GM19372 (cell line): ENCODE measurements around the gene SHISA2.

Source experiments
- ATAC-seq: cut with Tn5 transposase; IDR thresholded peaks from one replicate; pipeline ENCODE4 v1.9.1; 2021; ENCODE audit warnings: mild to moderate bottlenecking, low read depth, moderate library complexity; ENCODE audit not compliant: unreplicated experiment

SHISA2 gene

DNA sequence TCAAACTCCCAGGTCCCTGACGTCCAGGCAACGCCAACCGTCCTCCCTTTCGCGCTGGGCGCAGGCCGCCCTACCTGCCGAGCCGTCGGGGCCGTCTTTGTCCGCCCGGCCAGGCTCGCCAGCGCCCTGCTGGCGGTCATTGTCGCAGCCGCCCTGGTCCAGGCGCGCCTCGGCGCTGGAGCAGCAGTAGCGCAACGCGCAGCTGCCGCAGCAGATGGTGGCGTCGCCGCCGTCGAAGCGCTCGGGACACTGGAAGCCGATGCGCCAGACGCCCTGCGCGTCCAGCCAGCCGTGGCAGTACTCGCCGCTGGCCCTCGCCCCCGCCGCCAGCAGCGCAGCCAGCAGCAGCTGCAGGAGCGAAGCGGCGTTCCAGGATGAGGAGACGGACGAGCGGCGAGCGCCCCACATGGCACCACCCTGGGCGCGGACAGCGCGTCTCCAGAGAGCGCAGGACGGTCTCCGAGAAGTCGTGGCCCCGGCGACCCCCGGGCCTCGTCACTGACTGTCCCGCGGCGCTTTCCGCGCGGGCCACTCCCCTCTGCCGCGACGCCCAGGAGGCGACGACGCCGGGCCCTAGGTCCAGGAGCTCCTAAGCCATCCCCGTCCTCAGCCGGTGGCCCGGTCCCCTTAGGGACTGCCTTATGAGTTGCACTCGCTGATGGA lies 1.1 kb downstream of the SHISA2 start:
- ATAC-seq, result no peak

- no peak for ATAC-seq
Measured at GRCh38 chr13:26048741-26049140, 3.1 kb downstream of the SHISA2 start.

DNA sequence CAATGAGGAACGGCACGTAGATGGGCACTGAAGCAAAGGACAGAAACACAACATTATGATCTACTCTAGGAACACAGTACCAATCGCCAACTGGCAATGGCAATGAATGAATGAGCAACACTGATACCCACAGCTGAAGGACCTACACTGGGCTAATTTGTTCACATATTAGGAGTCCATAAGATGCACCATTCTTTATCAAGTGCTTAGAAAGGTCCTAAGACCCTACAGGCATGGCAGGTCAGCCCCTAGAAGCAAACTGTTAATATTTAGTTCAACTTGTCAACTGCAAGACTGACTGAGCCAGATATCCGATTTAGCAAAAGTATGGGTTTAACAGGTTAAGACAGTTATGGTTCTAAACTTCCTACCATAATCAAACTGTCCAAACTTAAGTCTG lies 4.8 kb downstream of the SHISA2 start:
- ATAC-seq, result no peak

- no peak for ATAC-seq
Measured at GRCh38 chr13:26046639-26047038, 5.2 kb downstream of the SHISA2 start.

DNA sequence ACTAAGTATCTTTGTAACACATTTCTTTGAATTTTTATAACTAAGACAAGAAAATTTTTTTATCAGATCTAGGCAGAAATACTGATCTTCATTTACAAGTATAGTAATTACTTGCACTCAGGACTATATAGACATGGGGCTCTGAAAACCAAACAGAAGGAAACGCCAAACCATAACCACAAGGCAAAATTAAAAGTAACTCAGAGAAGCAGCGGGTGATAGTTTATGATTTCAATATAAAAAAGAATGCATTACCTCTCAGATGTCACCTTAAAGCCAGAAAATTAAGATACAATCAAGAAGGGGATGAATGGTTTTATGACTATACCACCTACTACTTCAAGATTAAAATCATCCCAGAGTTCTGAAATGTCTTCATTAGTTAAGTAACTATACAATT lies 6.7 kb downstream of the SHISA2 start:
- ATAC-seq, result no peak

DNA sequence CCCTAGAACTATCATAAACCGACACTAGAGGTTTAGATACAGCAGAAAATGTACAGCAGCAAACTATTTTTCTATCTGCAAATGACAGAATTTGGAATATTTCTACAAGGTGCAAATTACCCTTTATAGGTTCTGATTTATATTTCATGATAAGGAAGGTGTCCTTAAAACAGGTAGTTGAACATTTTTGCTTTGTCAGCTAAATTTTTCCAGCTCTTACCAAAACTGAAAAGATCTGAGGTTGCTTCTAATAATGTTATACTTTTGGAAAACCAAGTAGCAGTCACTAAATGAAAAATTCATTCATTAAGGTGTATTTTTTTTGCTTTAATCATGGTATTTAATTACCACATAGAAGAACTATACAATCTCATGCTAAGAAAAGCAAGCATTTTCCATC lies 9.0 kb downstream of the SHISA2 start:
- ATAC-seq, result no peak

DNA sequence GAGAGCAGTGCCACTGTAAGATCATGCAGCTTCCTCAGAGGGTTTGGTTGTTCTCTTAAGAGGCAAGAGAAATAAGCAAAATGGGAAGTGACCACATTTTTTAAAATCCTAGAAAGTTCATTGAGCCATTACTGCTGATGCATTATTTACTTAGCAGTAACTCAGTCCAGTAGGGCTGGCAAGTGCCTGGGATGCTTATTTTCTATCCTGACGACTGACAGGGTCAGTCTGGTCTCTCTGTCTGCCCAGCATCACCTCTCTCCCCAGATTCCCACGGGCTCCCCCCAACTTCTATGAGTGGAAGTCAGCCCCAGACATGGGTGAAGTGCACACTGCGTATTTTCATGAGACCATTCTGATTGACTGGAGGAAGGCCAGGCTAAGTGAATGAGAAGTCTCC lies 10.4 kb downstream of the SHISA2 start:
- ATAC-seq, result no peak

- ATAC-seq, result no peak
Measured at GRCh38 chr13:26038931-26039475, 12.8 kb downstream of the SHISA2 start.

DNA sequence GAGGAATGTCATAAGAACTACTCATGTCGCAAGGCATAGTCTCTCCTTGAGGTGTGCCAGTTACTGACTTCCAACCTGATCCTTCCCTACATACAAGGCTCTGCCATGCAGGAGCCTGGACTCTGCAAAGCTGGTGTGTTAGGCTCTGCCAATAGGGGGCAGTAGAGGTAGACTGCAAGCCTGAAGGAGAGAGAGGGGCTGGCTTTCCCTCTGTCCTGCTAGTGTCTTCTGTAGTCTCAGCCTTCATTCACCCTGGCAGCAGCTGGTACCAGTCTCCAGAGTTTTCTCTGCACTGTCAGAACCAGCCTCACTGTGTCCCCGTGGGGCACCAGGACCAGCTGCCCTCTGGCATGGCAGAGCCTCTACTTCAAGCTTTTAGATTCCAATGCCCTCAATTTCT lies 14.5 kb downstream of the SHISA2 start:
- no peak for ATAC-seq

GRCh38 chr13:26036383-26036782 lies 15.4 kb downstream of the SHISA2 start:
- no peak for ATAC-seq

GRCh38 chr13:26034018-26034417 lies 17.8 kb downstream of the SHISA2 start:
- no peak for ATAC-seq

DNA sequence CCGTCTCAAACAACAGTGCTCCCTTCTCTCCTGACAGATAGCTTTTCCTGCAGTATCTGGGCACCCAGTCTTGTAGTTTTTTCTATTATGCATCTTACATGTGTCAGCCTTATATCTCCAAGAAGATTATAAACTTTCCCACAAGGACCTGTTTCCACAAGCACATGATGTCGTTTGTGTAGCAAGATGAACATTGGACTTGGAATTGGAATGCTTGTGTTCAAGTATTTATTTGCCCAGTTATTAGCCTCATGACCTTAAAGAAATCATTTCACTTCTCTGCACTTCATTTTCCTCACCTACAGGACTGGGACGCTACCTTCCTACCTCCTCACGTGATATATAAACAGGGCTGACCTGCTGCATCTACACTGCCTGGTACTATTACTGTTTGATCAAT lies 21.5 kb downstream of the SHISA2 start:
- ATAC-seq, result no peak

- no peak for ATAC-seq
Measured at GRCh38 chr13:26029581-26030136, 22.2 kb downstream of the SHISA2 start.

DNA sequence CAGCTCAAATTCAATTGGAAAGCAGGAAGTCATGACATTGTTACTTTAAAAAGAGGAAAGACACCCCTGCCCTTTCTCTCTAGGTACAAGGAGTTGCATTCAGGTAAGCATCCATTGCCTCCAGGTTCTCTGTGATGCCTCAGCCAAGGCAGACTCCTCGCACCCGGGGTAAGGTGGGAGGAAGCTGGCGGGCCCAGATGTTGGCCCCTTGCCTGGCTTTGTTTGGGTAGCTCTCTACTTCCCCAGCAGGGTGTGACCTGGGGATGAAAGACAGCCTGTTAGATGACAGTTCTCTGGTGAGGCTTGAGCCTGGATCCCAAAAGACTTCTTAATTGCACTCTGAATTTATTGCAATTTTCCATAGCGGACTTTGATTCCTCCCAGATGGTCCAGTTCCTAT lies 25.6 kb downstream of the SHISA2 start:
- no peak for ATAC-seq

DNA sequence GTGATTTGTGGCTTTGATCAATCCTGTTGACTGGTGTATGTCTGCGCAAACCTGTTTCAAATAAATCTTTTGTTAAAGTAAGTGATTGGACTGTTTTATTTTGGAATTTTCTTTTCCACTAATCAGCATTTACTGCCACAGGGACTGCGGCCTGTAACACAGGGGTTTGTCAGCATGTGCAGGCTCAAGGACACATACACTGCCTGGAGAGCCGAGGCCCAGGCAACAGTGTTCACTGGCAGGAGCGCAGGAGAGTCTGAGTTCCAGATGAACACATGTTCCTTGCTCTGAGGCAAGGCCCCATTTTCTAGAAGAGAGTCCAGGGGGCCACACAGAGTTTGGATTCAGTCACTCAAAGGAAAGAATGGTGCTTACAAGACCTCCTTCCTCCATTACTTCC lies 26.0 kb downstream of the SHISA2 start:
- ATAC-seq, result no peak

DNA sequence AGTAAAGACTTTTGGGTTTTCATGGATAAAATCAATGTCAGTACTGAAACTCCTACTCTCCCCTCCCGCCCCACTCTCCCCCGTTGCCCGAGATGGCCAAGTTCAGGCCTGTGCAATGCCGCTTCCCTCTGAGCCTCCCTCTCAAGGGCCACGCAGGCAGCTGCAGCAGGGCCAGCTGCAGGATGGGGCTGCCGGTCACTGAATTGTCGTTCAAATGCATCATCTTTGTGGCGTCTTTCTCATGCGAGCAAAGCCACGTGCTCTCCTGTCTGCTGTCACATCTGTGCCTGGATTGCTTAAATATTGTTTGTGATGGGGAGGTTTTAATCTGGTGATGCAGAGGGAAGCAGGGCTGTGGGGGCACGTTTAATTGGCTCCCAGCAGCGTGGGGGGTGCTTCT lies 26.6 kb downstream of the SHISA2 start:
- ATAC-seq, result no peak

DNA sequence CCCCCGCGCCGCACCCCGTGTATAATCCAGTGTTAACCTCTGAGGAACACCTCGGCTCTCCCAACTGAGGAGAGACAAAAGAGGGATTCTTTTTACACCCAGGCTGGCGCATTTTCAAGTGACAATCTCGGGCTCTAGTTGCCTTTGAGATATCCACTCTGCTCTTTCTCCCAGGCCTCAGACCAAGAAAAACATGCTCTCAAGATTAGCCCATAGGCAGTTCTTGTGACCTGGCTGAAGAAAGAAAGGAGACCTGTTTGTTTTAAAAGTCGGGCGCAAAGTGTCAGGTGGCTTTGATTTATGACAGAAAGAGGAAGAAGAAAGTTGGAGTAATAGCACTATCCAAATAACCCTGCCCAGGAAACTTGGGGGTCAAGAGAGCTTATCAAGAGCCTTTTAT lies 27.3 kb downstream of the SHISA2 start:
- ATAC-seq, result no peak

DNA sequence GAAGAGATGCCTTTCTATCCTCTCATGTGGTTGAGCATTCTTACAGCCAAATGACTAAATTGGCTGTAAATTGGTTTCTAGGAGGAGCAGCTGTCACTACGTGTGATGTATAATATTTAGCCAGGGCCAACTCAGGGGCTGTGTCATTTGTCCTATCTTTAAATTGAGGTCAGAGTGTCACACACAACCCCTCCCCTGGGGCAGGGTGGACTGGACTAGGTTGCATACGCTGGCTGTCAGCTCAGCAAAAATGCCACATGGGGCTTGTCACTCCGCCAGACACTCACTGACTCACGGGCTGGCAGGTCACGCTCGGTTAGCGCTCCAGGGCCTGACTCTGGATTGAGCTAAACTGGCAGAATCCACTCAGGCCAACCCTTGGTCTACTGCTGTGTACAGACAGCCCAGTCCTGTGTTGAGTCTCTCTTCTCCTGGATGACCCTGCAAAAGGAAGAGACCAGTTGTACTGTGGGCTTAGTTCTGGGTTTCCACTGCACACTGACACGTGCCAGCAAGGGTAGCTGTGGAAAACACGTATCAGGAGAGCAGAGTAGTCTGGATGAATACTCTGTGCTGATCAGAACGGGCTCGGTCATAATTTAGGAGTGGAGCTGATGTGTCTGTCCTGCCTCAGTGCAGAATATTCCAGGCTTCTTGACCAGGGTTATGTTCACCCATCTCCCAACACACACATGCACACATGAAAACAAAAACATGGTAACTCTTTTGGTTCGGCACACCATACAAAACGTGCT lies 29.1 kb downstream of the SHISA2 start:
- no peak for ATAC-seq

GRCh38 chr13:26021956-26022355 lies 29.9 kb downstream of the SHISA2 start:
- no peak for ATAC-seq

DNA sequence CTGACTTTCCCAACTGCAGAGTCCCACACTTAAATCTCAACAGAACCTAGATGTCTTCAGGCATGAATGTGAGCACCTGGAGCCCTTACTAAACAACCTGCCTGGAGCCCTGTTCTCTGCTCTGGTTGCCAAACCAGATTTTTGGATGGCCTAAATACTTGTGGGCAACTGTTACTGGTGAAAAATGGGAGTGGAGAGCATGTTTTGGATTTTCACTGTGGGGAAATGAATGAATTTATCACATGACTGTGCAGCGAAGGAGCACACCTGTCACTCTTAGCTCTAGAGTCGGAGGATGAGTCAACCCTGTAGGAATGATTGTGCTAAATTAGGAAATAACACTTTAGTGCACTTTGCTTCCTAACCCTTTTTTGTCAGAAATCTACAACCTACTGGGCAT lies 30.3 kb downstream of the SHISA2 start:
- ATAC-seq, result no peak

DNA sequence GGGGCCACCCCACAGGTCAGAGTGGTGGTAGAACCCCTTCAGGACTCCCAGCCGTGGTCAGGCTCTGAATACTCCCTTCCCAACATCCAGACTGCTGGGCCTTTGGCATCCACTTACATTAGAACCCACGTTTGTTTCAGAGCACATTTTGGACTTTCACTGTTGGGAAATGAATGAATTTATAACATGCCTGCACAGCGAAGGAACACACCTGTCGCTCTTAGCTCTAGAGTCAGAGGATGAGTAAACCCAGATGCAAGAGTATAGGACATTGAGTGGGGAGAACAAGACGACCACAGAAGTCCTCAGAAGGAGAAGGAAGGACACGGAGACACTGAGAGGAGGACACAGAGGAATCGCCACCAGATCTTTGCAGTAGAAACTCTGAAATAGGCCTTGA lies 30.9 kb downstream of the SHISA2 start:
- no peak for ATAC-seq
